HepG2 (cell line): ENCODE measurements around the gene TACC2. TPM values are rescaled to one million over a fixed set of nuclear protein-coding genes. Genes with fewer than 3 reads are reported as not detected.

ENCODE experiments used
- ATAC-seq: fragments of 200-7000 bp; cut with Tn5 transposase; 3 replicates; pipeline ENCODE4 v1.9.1; 2020; ENCODE audit warnings: mild to moderate bottlenecking, moderate library complexity
- BruUV-seq: library from RNA; stranded (reverse); fragments of 400-500 nt; replicated peaks from 2 replicates; lab custom pipeline; 2021; lab: Mats Ljungman, UMichigan
- CTCF ChIA-PET: fragments of 300-600 bp; formaldehyde crosslinking; extraction: SDS; loops from one replicate; lab custom pipeline; 2021; ENCODE audit warnings: low total read pairs, inconsistent platforms, low intra/inter-chr PET ratio; lab: Yijun Ruan, JAX
- POLR2A ChIA-PET: fragments of 350-600 bp; sonication (Branson Sonifier 250); formaldehyde crosslinking; loops from one replicate; lab custom pipeline; 2020; ENCODE audit warnings: antibody characterized with exemption, inconsistent platforms; lab: Yijun Ruan, JAX
- DNase-seq: peaks from one replicate; pipeline ENCODE4 v3.0.0-alpha.2; 2015; ENCODE audit warnings: low spot score
- FAIRE-seq: peaks from 3 replicates; lab custom pipeline; 2011; peaks lifted over from hg19 to GRCh38; lab: Jason Lieb, UNC
- H2AFZ ChIP-seq: one replicate; pipeline ENCODE4 v1.6.1; 2011; ENCODE audit warnings: low read length, inconsistent platforms
- H3K27ac ChIP-seq: fragments of 300-600 bp; 3 replicates; pipeline ENCODE4 v1.8.0; 2011; ENCODE audit warnings: mixed run types, mild to moderate bottlenecking, mixed read lengths, low read length, inconsistent platforms; ENCODE audit not compliant: insufficient read depth; ENCODE audit errors: extremely low read length
- H3K27me3 ChIP-seq, 2 experiments: fragments of 200-600 bp in 1 of 2; 2 replicates in 1 of 2; 3 replicates in 1 of 2; pipeline versions ENCODE4 v1.6.0 to v1.8.0; 2011; ENCODE audit warnings: low read length in 2 of 2, mild to moderate bottlenecking in 2 of 2, moderate library complexity in 2 of 2, inconsistent platforms in 1 of 2; ENCODE audit not compliant: insufficient read depth in 2 of 2, control insufficient read depth in 1 of 2
- H3K36me3 ChIP-seq, 2 experiments: fragments of 200-600 bp in 1 of 2; replicated peaks in 1 of 2; 2 replicates in 1 of 2; 3 replicates in 1 of 2; pipeline versions ENCODE4 v1.5.1 to v1.8.0; 2011; ENCODE audit warnings: low read length in 2 of 2, inconsistent platforms in 1 of 2; ENCODE audit not compliant: insufficient read depth in 2 of 2, control insufficient read depth in 1 of 2
- H3K4me1 ChIP-seq: 2 replicates; pipeline ENCODE4 v1.5.1; 2012; ENCODE audit warnings: low read length, inconsistent platforms; ENCODE audit not compliant: insufficient read depth
- H3K4me2 ChIP-seq: 2 replicates; pipeline ENCODE4 v1.6.0; 2011; ENCODE audit warnings: low read depth, low read length, inconsistent platforms
- H3K4me3 ChIP-seq, 3 experiments: fragments of 200-600 bp in 1 of 3; sonication (generic), shearing (Covaris generic) in 1 of 3; replicated peaks in 1 of 3; 2 replicates each; pipeline ENCODE4 v1.5.1; 2011 to 2016; ENCODE audit warnings: low read length in 3 of 3, inconsistent platforms in 2 of 3, low read depth in 2 of 3, mild to moderate bottlenecking in 2 of 3, control low read depth in 1 of 3, mixed read lengths in 1 of 3; ENCODE audit not compliant: insufficient read depth in 1 of 3
- H3K79me2 ChIP-seq: one replicate; pipeline ENCODE4 v1.6.1; 2011; ENCODE audit warnings: low read length, inconsistent platforms; ENCODE audit not compliant: insufficient read depth
- H3K9ac ChIP-seq: 2 replicates; pipeline ENCODE4 v1.6.0; 2011; ENCODE audit warnings: mild to moderate bottlenecking, low read depth, low read length, inconsistent platforms; ENCODE audit not compliant: insufficient read depth
- H3K9me3 ChIP-seq: 2 replicates; pipeline ENCODE4 v1.5.1; 2012; ENCODE audit warnings: mild to moderate bottlenecking, low read length
- H4K20me1 ChIP-seq: 2 replicates; pipeline ENCODE4 v1.6.0; 2011; ENCODE audit warnings: inconsistent platforms, mild to moderate bottlenecking, low read length, moderate library complexity; ENCODE audit not compliant: insufficient read depth
- GABPA ChIP-seq, 2 experiments: IDR thresholded peaks; 2 replicates each; pipeline ENCODE4 v1.6.1; 2011 to 2016; ENCODE audit warnings: low read depth in 2 of 2, low read length in 1 of 2, missing biosample characterization in 1 of 2, missing genetic modification characterization in 1 of 2
- HES4 ChIP-seq: sonication (generic); formaldehyde crosslinking; IDR thresholded peaks from 2 replicates; pipeline ENCODE4 v1.9.0; 2021; ENCODE audit warnings: mild to moderate bottlenecking, missing genetic modification reagents, borderline replicate concordance
- NBN ChIP-seq: fragments of 450-650 bp; conservative IDR thresholded peaks from 2 replicates; pipeline ENCODE4 v1.6.1; 2017
- WGBS: methylation state at CpG from one replicate; pipeline ENCODE4 v1.1.6; 2017; ENCODE audit warnings: low lambda C conversion rate; 5-methylcytosine and 5-hydroxymethylcytosine counted together
- in situ Hi-C: cut with HindIII; loops from 2 replicates; pipeline ENCODE4 v1.10.0; 2017; ENCODE audit warnings: low pct_unique_long_range_greater_than_20kb; ENCODE audit not compliant: extremely low pct_ligation_motif_present
- intact Hi-C: fragments of 100-400 bp; cut with micrococcal nuclease; formaldehyde crosslinking; loops from one replicate; pipeline ENCODE4 v1.10.0; 2022; ENCODE audit not compliant: unreplicated experiment
- polyA plus RNA-seq, 8 experiments: library from polyadenylated mRNA; depleted of rRNA in 3 of 8; stranded (reverse) in 7 of 8; unstranded in 1 of 8; fragments of >200 nt; fragmentation: Illumina TruSeq in 4 of 8; extraction: Trizol in 4 of 8; gene quantifications; 2 replicates each; pipeline versions ENCODE4 v1.2.1 to v1.2.3, GENCODE V29; 2011 to 2016; ENCODE audit warnings: low read depth in 4 of 8, missing spikeins in 1 of 8, mixed read lengths in 1 of 8; ENCODE audit not compliant: insufficient read depth in 1 of 8
- total RNA-seq, 5 experiments: library from RNA; depleted of rRNA; stranded (reverse); fragments of >200 nt; fragmentation: Illumina TruSeq; extraction: Trizol; gene quantifications; 2 replicates each; pipeline ENCODE4 v1.2.3, GENCODE V29; 2016; ENCODE audit warnings: low read depth in 1 of 5
- TF ChIP-seq, protein P1 (sequence below): sonication (generic); formaldehyde crosslinking; conservative IDR thresholded peaks from 2 replicates; pipeline ENCODE4 v1.4.0; 2020; ENCODE audit warnings: mild to moderate bottlenecking, missing genetic modification reagents, moderate library complexity
- TF ChIP-seq, protein P2 (sequence below): sonication (generic); formaldehyde crosslinking; IDR thresholded peaks from 2 replicates; pipeline ENCODE4 v1.5.1; 2020; ENCODE audit warnings: mild to moderate bottlenecking, missing genetic modification reagents, moderate library complexity

TACC2 gene
- total and polyA plus RNA-seq, 2 of the 13 experiments (the other 11 are each of a cell fraction or from before 2014, with no cell fraction given): 11.8 to 16.0 TPM

DNA sequence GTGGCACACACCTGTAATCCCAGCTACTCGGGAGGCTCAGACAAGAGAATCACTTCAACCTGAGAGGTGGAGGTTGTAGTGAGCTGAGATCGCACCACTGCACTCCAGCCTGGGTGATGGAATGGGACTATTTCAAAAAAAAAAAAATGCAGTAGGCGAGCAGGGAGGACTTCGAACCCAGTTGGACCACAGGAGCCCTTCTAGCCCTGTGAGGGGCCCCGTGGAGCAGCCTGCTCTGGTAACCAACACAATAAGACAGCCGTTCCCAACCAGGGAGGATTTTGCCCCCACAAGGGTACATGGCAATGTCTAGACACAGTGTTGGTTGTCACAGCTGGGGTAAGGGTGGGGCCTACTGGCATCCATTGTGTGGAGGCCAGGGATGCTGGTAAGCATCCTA, 218.2 kb downstream of the TACC2 start (continued):
- TF ChIP-seq, protein P1, sequence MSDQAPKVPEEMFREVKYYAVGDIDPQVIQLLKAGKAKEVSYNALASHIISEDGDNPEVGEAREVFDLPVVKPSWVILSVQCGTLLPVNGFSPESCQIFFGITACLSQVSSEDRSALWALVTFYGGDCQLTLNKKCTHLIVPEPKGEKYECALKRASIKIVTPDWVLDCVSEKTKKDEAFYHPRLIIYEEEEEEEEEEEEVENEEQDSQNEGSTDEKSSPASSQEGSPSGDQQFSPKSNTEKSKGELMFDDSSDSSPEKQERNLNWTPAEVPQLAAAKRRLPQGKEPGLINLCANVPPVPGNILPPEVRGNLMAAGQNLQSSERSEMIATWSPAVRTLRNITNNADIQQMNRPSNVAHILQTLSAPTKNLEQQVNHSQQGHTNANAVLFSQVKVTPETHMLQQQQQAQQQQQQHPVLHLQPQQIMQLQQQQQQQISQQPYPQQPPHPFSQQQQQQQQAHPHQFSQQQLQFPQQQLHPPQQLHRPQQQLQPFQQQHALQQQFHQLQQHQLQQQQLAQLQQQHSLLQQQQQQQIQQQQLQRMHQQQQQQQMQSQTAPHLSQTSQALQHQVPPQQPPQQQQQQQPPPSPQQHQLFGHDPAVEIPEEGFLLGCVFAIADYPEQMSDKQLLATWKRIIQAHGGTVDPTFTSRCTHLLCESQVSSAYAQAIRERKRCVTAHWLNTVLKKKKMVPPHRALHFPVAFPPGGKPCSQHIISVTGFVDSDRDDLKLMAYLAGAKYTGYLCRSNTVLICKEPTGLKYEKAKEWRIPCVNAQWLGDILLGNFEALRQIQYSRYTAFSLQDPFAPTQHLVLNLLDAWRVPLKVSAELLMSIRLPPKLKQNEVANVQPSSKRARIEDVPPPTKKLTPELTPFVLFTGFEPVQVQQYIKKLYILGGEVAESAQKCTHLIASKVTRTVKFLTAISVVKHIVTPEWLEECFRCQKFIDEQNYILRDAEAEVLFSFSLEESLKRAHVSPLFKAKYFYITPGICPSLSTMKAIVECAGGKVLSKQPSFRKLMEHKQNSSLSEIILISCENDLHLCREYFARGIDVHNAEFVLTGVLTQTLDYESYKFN (CRISPR knock-in tag): 0 out of 2 replicates have a peak, but pooled peaks have one; percentile 25
- no peak for TF ChIP-seq HES4 (CRISPR knock-in tag)
- no peak for TF ChIP-seq NBN

DNA sequence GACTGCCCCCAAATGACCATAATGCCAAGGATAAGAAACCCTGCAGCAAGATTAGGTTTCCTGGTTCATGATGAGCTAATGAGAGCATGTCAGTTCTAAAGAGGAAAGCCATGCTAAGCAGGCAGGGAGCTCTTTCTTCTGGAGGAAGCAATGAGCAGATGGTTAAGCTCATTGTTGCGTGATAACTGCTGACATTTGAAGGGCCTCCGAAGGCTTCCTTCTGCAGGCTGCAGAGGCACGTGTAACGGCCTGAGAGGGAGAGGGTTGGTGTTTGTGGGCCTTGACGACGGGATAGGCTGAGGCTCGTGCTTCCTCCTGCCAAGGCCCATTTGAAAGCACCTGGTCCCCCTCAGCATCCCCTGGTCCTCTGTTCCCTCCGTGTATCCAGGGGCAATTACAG, 218.6 kb downstream of the TACC2 start:
- 97% methylated on average over 8 of the region's 8 CpGs for WGBS
- Histone ChIP-seq H3K79me2 (no peaks in the 10 kb centered on the region), H3K9me3 (no peaks in the 10 kb centered on the region), H3K27ac (no peak overlapping the region), H2AFZ (no peak overlapping the region), H4K20me1 (no peaks in the 10 kb centered on the region; the same call in 1 of the 2 replicates), H3K4me1 (peaks cover 31% of the 10 kb centered on the region), H3K27me3 (no peaks in the 10 kb centered on the region), H3K9ac (no peak overlapping the region), H3K4me3 (no peak overlapping the region), H3K36me3 (peaks cover 19 to 31% of the 10 kb centered on the region in 2 experiments; a peak in 4 of 5 replicates), H3K4me2 (no peak overlapping the region)
- DNase-seq: no peak
- CTCF ChIA-PET: no interaction called here
- FAIRE-seq: no peak
- no peak for ATAC-seq
- intact Hi-C loops (no loop called here), in situ Hi-C loops (no loop called here)
- POLR2A ChIA-PET: no interaction called here
- BruUV-seq: no TSS peak
- TF ChIP-seq GABPA (IDR thresholded peaks at IDR 0.05; ENCODE audit: low read depth, low read length) (no peak), GABPA (CRISPR knock-in tag; IDR thresholded peaks at IDR 0.05; ENCODE audit: low read depth) (no peak)
- TF ChIP-seq, protein P2, sequence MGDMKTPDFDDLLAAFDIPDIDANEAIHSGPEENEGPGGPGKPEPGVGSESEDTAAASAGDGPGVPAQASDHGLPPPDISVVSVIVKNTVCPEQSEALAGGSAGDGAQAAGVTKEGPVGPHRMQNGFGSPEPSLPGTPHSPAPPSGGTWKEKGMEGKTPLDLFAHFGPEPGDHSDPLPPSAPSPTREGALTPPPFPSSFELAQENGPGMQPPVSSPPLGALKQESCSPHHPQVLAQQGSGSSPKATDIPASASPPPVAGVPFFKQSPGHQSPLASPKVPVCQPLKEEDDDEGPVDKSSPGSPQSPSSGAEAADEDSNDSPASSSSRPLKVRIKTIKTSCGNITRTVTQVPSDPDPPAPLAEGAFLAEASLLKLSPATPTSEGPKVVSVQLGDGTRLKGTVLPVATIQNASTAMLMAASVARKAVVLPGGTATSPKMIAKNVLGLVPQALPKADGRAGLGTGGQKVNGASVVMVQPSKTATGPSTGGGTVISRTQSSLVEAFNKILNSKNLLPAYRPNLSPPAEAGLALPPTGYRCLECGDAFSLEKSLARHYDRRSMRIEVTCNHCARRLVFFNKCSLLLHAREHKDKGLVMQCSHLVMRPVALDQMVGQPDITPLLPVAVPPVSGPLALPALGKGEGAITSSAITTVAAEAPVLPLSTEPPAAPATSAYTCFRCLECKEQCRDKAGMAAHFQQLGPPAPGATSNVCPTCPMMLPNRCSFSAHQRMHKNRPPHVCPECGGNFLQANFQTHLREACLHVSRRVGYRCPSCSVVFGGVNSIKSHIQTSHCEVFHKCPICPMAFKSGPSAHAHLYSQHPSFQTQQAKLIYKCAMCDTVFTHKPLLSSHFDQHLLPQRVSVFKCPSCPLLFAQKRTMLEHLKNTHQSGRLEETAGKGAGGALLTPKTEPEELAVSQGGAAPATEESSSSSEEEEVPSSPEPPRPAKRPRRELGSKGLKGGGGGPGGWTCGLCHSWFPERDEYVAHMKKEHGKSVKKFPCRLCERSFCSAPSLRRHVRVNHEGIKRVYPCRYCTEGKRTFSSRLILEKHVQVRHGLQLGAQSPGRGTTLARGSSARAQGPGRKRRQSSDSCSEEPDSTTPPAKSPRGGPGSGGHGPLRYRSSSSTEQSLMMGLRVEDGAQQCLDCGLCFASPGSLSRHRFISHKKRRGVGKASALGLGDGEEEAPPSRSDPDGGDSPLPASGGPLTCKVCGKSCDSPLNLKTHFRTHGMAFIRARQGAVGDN (CRISPR knock-in tag): 0 out of 2 replicates have a peak, but pooled peaks have one; percentile 3
